ENCODE measurements around the gene DPEP1.

DNA sequence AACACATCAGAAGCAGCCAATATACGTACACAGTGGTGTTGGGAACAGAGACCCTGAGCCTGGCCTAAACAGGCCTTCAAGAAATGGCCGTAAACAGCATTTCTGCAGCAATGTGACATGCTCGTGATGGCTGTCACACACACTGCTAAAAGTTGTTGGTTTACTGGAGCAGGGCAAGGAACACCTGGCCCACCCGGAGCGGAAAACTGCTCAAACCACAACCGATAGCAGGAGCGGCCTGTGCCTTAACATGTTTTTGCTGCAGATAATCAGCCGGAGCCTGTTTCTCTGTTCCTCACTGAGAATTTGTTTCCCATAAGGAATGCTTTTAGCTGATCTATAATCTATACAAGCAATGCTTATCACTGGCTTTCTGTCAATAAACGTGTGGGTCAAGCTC, 6.0 kb upstream of the DPEP1 start:
- TF ChIP-seq, protein P1, sequence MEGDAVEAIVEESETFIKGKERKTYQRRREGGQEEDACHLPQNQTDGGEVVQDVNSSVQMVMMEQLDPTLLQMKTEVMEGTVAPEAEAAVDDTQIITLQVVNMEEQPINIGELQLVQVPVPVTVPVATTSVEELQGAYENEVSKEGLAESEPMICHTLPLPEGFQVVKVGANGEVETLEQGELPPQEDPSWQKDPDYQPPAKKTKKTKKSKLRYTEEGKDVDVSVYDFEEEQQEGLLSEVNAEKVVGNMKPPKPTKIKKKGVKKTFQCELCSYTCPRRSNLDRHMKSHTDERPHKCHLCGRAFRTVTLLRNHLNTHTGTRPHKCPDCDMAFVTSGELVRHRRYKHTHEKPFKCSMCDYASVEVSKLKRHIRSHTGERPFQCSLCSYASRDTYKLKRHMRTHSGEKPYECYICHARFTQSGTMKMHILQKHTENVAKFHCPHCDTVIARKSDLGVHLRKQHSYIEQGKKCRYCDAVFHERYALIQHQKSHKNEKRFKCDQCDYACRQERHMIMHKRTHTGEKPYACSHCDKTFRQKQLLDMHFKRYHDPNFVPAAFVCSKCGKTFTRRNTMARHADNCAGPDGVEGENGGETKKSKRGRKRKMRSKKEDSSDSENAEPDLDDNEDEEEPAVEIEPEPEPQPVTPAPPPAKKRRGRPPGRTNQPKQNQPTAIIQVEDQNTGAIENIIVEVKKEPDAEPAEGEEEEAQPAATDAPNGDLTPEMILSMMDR (conservative IDR thresholded peaks at IDR 0.05; ENCODE audit: low read length), result no peak
- TF ChIP-seq EZH2phosphoT487 (IDR thresholded peaks at IDR 0.05; ENCODE audit: borderline replicate concordance), result no peak
